ENCODE results near the gene SLC19A3.
"Not testable (repeated sequence)": the region's sequence is repeated elsewhere in the genome, so short reads cannot be mapped to it uniquely, and the experiment has no call there.

- TF ChIP-seq POLR2AphosphoS5, CTCF, POLR2A, EP300 (IDR thresholded peaks at IDR 0.05): not testable (repeated sequence)
Measured at GRCh38 chr2:227740705-227741104, 22.9 kb upstream of the SLC19A3 start.

Measured in sigmoid colon (tissue), 4 donors.